ENCODE data around the gene ALPG. TPM values are rescaled to one million over a fixed set of nuclear protein-coding genes. Genes with fewer than 3 reads are reported as not detected.
"Not testable (repeated sequence)": the region's sequence is repeated elsewhere in the genome, so short reads cannot be mapped to it uniquely, and the experiment has no call there.

Gene ALPG
- total RNA-seq, 6 experiments from 2014 or later, result not detected

DNA sequence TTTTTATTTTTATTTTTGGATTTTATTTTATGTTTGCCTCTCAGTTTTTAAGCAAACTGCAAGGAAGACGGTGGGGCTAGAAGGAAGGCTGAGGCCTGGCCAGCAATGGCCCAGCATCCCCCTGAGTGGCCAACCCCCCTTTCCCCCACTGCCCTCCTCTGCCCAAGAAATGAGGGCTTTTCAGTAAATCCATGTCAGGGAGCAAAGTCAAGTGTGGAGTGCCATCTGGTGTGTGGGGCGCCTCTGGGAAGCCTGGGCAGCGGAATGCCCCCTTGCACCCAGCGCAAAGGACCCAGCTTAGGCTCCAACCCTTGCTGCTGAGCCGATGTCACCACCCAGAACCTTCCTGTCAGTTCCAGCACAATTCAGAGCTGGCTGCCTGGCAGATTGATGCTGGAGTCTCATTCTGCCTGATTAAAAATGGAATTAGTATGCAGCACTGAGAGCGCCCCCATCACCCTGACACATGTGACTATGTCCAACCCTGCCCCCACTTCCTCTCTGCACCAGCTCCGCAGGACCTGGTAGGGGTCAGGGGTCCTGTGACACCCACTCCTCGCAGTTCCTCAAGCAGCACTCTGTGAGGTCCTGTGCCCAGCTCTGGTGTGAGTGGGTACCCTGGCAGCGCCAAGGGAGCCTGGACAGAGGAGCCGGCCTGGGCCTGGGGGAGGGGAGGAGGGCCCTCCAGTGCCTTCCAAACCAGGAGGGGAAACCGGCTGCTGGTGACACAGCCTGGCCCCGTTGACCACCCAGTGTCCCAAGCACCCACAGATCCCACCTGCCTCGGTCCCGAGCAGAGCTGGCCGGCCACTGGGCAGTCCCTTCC lies 37.3 kb upstream of the ALPG start:
- peaks cover 12% of the 10 kb centered on the region; the same call in 1 of the 2 replicates for H3K27me3 Mint-ChIP-seq (ENCODE audit: insufficient read depth)
- TF ChIP-seq, protein P1, sequence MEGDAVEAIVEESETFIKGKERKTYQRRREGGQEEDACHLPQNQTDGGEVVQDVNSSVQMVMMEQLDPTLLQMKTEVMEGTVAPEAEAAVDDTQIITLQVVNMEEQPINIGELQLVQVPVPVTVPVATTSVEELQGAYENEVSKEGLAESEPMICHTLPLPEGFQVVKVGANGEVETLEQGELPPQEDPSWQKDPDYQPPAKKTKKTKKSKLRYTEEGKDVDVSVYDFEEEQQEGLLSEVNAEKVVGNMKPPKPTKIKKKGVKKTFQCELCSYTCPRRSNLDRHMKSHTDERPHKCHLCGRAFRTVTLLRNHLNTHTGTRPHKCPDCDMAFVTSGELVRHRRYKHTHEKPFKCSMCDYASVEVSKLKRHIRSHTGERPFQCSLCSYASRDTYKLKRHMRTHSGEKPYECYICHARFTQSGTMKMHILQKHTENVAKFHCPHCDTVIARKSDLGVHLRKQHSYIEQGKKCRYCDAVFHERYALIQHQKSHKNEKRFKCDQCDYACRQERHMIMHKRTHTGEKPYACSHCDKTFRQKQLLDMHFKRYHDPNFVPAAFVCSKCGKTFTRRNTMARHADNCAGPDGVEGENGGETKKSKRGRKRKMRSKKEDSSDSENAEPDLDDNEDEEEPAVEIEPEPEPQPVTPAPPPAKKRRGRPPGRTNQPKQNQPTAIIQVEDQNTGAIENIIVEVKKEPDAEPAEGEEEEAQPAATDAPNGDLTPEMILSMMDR (IDR thresholded peaks at IDR 0.05), result no peak
- H3K27ac Mint-ChIP-seq, result no peak overlapping the region
- DNase-seq, result no peak
- H3K36me3 Mint-ChIP-seq (ENCODE audit: low read depth), result no peaks in the 10 kb centered on the region
- no peak overlapping the region for H3K4me3 Mint-ChIP-seq
- H3K9me3 Mint-ChIP-seq, result no peaks in the 10 kb centered on the region
- H3K4me1 Mint-ChIP-seq (ENCODE audit: low read depth), result peaks cover 14% of the 10 kb centered on the region

DNA sequence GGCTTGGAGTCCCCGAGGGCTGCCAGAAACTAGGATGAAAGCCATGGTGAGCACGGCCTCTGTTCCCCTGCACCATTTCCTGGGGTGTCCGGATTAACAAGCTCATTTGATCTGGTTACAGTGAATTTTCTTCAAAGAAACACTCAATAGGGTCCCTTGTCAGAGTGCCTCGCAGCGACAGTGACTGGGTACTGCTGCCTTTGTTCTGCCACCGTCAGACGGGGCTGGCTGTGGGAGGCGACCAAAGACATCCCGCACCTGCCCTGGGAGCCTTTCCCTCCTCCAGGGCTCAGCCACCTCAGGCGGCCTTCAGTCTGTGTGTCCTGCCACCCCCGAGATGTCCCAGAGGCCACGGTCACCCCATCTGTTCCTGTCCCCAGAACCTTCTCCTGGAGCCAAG lies 36.6 kb upstream of the ALPG start:
- not testable (repeated sequence) for H3K4me3 Mint-ChIP-seq; H3K27ac Mint-ChIP-seq; H3K36me3 Mint-ChIP-seq (ENCODE audit: low read depth); DNase-seq; H3K9me3 Mint-ChIP-seq; H3K27me3 Mint-ChIP-seq (ENCODE audit: insufficient read depth)
- peaks cover 14% of the 10 kb centered on the region for H3K4me1 Mint-ChIP-seq (ENCODE audit: low read depth)

DNA sequence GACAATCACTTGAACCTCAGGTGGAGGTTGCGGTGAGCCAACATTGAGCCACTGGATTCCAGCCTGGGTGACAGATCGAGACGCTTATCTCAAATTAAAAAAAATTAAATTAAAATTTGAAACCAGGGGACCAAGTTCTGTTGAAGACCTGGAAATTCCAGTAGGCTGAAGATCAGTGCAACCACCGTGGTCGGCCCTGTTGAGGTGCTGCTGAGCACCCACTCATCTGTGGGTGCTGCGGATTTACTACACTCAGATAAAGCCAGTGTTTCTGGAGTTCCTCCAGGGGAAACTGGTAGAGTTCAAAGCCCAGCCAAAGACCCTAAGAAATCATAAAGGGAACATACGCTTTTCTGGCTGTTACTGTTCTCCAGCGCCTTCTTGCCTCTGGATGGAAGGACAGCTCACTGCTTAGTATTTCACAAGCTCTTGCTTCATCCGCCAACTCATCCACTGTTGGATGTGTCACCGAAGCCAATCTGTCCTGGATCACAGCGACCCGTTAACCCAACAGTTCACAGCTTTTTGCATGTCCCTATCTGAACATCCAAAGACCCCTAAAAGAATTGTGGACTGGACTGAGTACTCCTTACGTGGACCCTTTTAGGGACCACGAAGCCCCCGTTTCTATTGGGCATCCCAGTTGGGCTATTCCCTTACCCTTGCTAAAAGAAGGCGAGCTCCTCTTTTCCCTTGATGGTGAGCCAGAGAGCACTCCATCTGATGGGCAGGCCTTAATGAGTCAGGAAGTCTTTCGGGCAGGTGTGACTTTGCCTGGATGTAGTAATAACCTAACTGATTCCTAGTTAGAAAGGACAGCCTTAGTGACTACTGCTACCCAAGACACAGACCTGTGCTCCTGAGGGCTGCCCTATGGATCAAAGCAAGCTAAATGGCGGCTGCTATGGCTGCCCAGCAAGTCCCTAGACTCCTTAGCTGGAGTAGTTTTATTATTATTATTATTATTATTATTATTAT lies 34.1 kb upstream of the ALPG start:
- H3K9me3 Mint-ChIP-seq, result no peaks in the 10 kb centered on the region
- peaks cover 5% of the 10 kb centered on the region; the same call in 1 of the 2 replicates for H3K4me1 Mint-ChIP-seq (ENCODE audit: low read depth)
- TF ChIP-seq, protein P1 (IDR thresholded peaks at IDR 0.05), result no peak
- DNase-seq, result peak; percentile 79
- no peak overlapping the region for H3K27ac Mint-ChIP-seq
- no peak overlapping the region for H3K4me3 Mint-ChIP-seq
- H3K36me3 Mint-ChIP-seq (ENCODE audit: low read depth), result no peaks in the 10 kb centered on the region
- H3K27me3 Mint-ChIP-seq (ENCODE audit: insufficient read depth), result peaks cover 16% of the 10 kb centered on the region; the same call in 1 of the 2 replicates

- Mint-ChIP-seq H3K27me3 (ENCODE audit: insufficient read depth) (peaks cover 16% of the 10 kb centered on the region; the same call in 1 of the 2 replicates), H3K4me1 (ENCODE audit: low read depth) (peaks cover 5% of the 10 kb centered on the region; the same call in 1 of the 2 replicates), H3K9me3 (no peaks in the 10 kb centered on the region), H3K27ac (no peak overlapping the region), H3K4me3 (no peak overlapping the region), H3K36me3 (ENCODE audit: low read depth) (no peaks in the 10 kb centered on the region)
- TF ChIP-seq, protein P1 (IDR thresholded peaks at IDR 0.05), result no peak
- DNase-seq, result no peak
Observed at GRCh38 chr2:232374356-232374755, 32.3 kb upstream of the ALPG start.

GRCh38 chr2:232375164-232375563 lies 31.5 kb upstream of the ALPG start:
- Mint-ChIP-seq H3K36me3 (ENCODE audit: low read depth) (no peaks in the 10 kb centered on the region), H3K4me3 (no peak overlapping the region), H3K27ac (no peak overlapping the region), H3K4me1 (ENCODE audit: low read depth) (peaks cover 5% of the 10 kb centered on the region; the same call in 1 of the 2 replicates), H3K27me3 (ENCODE audit: insufficient read depth) (peaks cover 17% of the 10 kb centered on the region; the same call in 1 of the 2 replicates), H3K9me3 (no peaks in the 10 kb centered on the region)
- DNase-seq, result no peak
- TF ChIP-seq, protein P1 (IDR thresholded peaks at IDR 0.05), result no peak

All from HFFc6 (cell line).